ENCODE data around the gene USP9X. TPM values are rescaled to one million over a fixed set of nuclear protein-coding genes. Genes with fewer than 3 reads are reported as not detected.
"Not testable (repeated sequence)": the region's sequence is repeated elsewhere in the genome, so short reads cannot be mapped to it uniquely, and the experiment has no call there.

The USP9X gene
- total RNA-seq, 1 donor from 2014 or later = 53.2 TPM

GRCh38 chrX:41045960-41046567, 39.2 kb upstream of the USP9X start:
- DNase-seq (ENCODE audit: low read depth) = no peak
- H3K36me3 ChIP-seq (ENCODE audit: control insufficient read depth, insufficient read depth, low read length) = no peaks in the 10 kb centered on the region
- no peak for FAIRE-seq
- H3K4me3 ChIP-seq (ENCODE audit: low read depth, low read length) = no peak overlapping the region
- no peaks in the 10 kb centered on the region for H3K27me3 ChIP-seq (ENCODE audit: control insufficient read depth, insufficient read depth, low read length)
- TF ChIP-seq CTCF (IDR thresholded peaks at IDR 0.05; ENCODE audit: insufficient read depth, low read length, severe bottlenecking) = no peak

GRCh38 chrX:41047878-41048534, 37.2 kb upstream of the USP9X start:
- H3K4me3 ChIP-seq (ENCODE audit: low read depth, low read length) = no peak overlapping the region
- DNase-seq (ENCODE audit: low read depth) = no peak
- FAIRE-seq = no peak
- H3K27me3 ChIP-seq (ENCODE audit: control insufficient read depth, insufficient read depth, low read length) = no peaks in the 10 kb centered on the region
- H3K36me3 ChIP-seq (ENCODE audit: control insufficient read depth, insufficient read depth, low read length) = no peaks in the 10 kb centered on the region
- no peak for TF ChIP-seq CTCF (IDR thresholded peaks at IDR 0.05; ENCODE audit: insufficient read depth, low read length, severe bottlenecking)

- no peaks in the 10 kb centered on the region for H3K27me3 ChIP-seq (ENCODE audit: control insufficient read depth, insufficient read depth, low read length)
- no peak for DNase-seq (ENCODE audit: low read depth)
- no peak for TF ChIP-seq CTCF (IDR thresholded peaks at IDR 0.05; ENCODE audit: insufficient read depth, low read length, severe bottlenecking)
- no peaks in the 10 kb centered on the region for H3K36me3 ChIP-seq (ENCODE audit: control insufficient read depth, insufficient read depth, low read length)
- no peak for FAIRE-seq
- no peak overlapping the region for H3K4me3 ChIP-seq (ENCODE audit: low read depth, low read length)
Measured at GRCh38 chrX:41050359-41050758, 34.9 kb upstream of the USP9X start.

- no peak for FAIRE-seq
Measured at GRCh38 chrX:41051288-41051687, 34.0 kb upstream of the USP9X start.

GRCh38 chrX:41055740-41056139, 29.5 kb upstream of the USP9X start:
- Histone ChIP-seq H3K36me3 (ENCODE audit: control insufficient read depth, insufficient read depth, low read length) (no peaks in the 10 kb centered on the region), H3K4me3 (ENCODE audit: low read depth, low read length) (no peak overlapping the region), H3K27me3 (ENCODE audit: control insufficient read depth, insufficient read depth, low read length) (no peaks in the 10 kb centered on the region)
- DNase-seq (ENCODE audit: low read depth) (no peak), FAIRE-seq (no peak)
- no peak for TF ChIP-seq CTCF (IDR thresholded peaks at IDR 0.05; ENCODE audit: insufficient read depth, low read length, severe bottlenecking)

More at GRCh38 chrX:41051288-41051687, 34.0 kb upstream of the USP9X start:
- Histone ChIP-seq H3K27me3 (ENCODE audit: control insufficient read depth, insufficient read depth, low read length) (no peaks in the 10 kb centered on the region), H3K4me3 (ENCODE audit: low read depth, low read length) (no peak overlapping the region), H3K36me3 (ENCODE audit: control insufficient read depth, insufficient read depth, low read length) (no peaks in the 10 kb centered on the region)
- DNase-seq (ENCODE audit: low read depth) = no peak
- no peak for TF ChIP-seq CTCF (IDR thresholded peaks at IDR 0.05; ENCODE audit: insufficient read depth, low read length, severe bottlenecking)

- H3K27me3 ChIP-seq (ENCODE audit: control insufficient read depth, insufficient read depth, low read length); FAIRE-seq; DNase-seq (ENCODE audit: low read depth); H3K4me3 ChIP-seq (ENCODE audit: low read depth, low read length); H3K36me3 ChIP-seq (ENCODE audit: control insufficient read depth, insufficient read depth, low read length): not testable (repeated sequence)
Measured at GRCh38 chrX:41063276-41063675, 22.0 kb upstream of the USP9X start.
